ENCODE results near the gene ZFP28.

ZFP28 gene

GRCh38 chr19:56538761-56539263 is at the start of gene ZFP28:
Gene ZFP28 (plus strand): TSS chr19:56538948. CDS start chr19:56539019, 71 bp downstream.
- no peak for DNase-seq (ENCODE audit: low read depth)
- peak within 1 kb of the TSS; percentile 81 for H3K4me3 ChIP-seq (ENCODE audit: low read length)
- TF ChIP-seq, protein P1, sequence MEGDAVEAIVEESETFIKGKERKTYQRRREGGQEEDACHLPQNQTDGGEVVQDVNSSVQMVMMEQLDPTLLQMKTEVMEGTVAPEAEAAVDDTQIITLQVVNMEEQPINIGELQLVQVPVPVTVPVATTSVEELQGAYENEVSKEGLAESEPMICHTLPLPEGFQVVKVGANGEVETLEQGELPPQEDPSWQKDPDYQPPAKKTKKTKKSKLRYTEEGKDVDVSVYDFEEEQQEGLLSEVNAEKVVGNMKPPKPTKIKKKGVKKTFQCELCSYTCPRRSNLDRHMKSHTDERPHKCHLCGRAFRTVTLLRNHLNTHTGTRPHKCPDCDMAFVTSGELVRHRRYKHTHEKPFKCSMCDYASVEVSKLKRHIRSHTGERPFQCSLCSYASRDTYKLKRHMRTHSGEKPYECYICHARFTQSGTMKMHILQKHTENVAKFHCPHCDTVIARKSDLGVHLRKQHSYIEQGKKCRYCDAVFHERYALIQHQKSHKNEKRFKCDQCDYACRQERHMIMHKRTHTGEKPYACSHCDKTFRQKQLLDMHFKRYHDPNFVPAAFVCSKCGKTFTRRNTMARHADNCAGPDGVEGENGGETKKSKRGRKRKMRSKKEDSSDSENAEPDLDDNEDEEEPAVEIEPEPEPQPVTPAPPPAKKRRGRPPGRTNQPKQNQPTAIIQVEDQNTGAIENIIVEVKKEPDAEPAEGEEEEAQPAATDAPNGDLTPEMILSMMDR (conservative IDR thresholded peaks at IDR 0.05; ENCODE audit: low read depth, low read length), result no peak

DNA sequence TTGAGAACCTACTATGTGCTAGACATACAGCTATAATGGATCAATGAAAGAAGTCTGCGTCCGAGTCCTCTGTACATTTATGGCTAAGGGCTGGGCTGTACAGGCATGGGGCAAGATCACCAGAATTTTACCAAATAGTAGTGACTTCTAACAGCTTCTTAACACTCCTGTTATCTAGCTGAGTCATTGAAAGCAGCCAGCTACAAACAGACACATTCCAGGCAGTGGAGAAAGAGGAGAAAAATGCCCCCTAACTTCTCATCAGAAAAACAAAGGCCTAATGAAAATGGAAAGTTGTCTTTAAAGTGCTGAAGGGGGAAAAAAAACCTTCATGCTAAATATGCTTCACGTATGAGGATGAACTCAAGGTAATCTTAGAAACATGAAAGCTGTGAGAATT is 47.3 kb upstream of the ZFP28 start:
- DNase-seq (ENCODE audit: low read depth), result no peak
- TF ChIP-seq, protein P1 (conservative IDR thresholded peaks at IDR 0.05; ENCODE audit: low read depth, low read length), result no peak
- H3K4me3 ChIP-seq (ENCODE audit: low read length), result no peak overlapping the region

DNA sequence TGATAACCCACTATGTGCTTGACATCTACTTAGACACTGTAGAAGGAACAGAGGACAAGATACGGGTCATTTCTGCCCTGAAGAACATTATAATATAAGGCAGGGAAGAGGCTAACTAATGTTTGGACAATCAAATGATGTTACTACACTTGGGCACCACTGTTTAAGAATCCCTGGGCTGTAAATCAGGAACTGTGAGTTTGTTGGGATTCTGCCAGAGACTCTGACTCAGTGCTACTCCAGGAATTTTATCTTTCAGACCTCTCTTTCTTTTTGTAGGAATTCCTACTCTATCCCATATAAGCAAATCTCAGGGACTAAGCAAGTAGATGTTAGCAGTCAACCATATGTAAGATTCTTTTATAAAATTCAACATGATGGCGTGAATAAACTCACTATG is 34.2 kb upstream of the ZFP28 start:
- no peak overlapping the region for H3K4me3 ChIP-seq (ENCODE audit: low read length)
- no peak for DNase-seq (ENCODE audit: low read depth)

DNA sequence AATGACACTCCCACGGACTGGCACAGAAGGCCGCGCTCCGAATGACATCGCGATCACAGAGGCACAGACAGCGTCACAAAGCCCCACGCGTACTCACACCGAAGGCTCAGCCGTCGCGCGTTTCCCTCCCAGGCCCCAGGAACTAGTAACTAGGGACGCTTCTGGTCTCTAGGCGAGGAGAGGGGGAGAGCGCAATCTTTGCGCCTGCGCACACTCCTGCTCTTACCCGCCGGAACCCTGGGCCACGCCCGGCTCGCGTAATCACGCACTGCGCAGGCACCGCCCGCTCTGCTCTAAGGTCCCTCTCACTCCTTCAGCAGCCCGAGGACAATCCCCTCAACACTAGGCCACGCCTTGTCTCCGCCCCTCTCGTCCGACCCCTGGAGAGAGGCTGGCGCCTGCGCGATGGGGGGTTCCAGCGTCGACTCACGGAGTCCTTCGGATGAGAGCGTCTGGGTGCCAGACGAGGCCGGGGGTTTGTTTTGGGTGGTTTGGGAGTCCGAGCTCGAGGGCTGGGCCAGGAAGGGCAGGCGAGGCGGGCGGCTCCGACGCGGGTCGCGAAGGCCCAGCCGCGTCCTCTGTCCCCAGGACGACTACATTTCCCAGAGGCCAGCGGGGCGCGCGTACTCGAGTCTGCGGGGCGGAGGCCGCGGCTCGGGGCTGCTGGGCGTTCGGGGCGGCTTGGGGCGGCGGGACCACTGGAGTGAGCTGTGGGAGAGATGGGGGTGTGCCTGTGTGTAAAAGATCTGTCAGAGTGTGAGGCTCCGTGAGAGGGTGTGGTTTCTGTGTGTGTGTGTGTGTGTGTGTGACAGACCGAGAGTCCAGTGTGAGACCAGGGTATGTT is 31.1 kb upstream of the ZFP28 start, which contains the start of gene ZNF471:
Gene ZNF471, plus strand, starts transcription at position 410 of the 844 bp plus-strand sequence. CDS start 3,717 bp downstream, outside the sequence.
- peak within 1 kb of the TSS; percentile 59 for H3K4me3 ChIP-seq (ENCODE audit: low read length)
- TF ChIP-seq, protein P1 (conservative IDR thresholded peaks at IDR 0.05; ENCODE audit: low read depth, low read length), result no peak
- peak; percentile 96 for DNase-seq (ENCODE audit: low read depth)

More for the DNA sequence above, 34.2 kb upstream of the ZFP28 start:
- TF ChIP-seq, protein P1 (conservative IDR thresholded peaks at IDR 0.05; ENCODE audit: low read depth, low read length), result no peak

GRCh38 chr19:56508290-56508778 is 30.4 kb upstream of the ZFP28 start:
- H3K4me3 ChIP-seq (ENCODE audit: low read length), result peak overlapping the region; percentile 59
- TF ChIP-seq, protein P1 (conservative IDR thresholded peaks at IDR 0.05; ENCODE audit: low read depth, low read length), result no peak
- no peak for DNase-seq (ENCODE audit: low read depth)

GRCh38 chr19:56525214-56525860 is 13.4 kb upstream of the ZFP28 start:
- DNase-seq (ENCODE audit: low read depth), result no peak
- H3K4me3 ChIP-seq (ENCODE audit: low read length), result no peak overlapping the region

More at GRCh38 chr19:56525214-56525860, 13.4 kb upstream of the ZFP28 start:
- TF ChIP-seq, protein P1 (conservative IDR thresholded peaks at IDR 0.05; ENCODE audit: low read depth, low read length), result no peak

All from retinal pigment epithelial cell (primary cell).